Ishikawa (cell line): ENCODE results near the gene ACYP2.

ENCODE experiments used
- CEBPB ChIP-seq: IDR thresholded peaks from 2 replicates; pipeline ENCODE4 v1.6.1; 2012
- CREB1 ChIP-seq: IDR thresholded peaks from 2 replicates; pipeline ENCODE4 v1.6.1; 2012; ENCODE audit warnings: low read depth
- EGR1 ChIP-seq: IDR thresholded peaks from 2 replicates; pipeline ENCODE4 v1.6.1; 2012
- EP300 ChIP-seq: IDR thresholded peaks from 2 replicates; pipeline ENCODE4 v1.6.1; 2012; ENCODE audit warnings: borderline replicate concordance
- FOXM1 ChIP-seq: IDR thresholded peaks from 2 replicates; pipeline ENCODE4 v1.6.1; 2012; ENCODE audit warnings: low read depth, borderline replicate concordance
- NFIC ChIP-seq: IDR thresholded peaks from 2 replicates; pipeline ENCODE4 v1.6.1; 2012
- RAD21 ChIP-seq: IDR thresholded peaks from 2 replicates; pipeline ENCODE4 v1.6.1; 2012; ENCODE audit warnings: low read depth
- TAF1 ChIP-seq: IDR thresholded peaks from 2 replicates; pipeline ENCODE4 v1.6.1; 2012; ENCODE audit warnings: low read depth, mild to moderate bottlenecking
- TCF12 ChIP-seq: IDR thresholded peaks from 2 replicates; pipeline ENCODE4 v1.6.1; 2012; ENCODE audit warnings: low read depth
- TEAD4 ChIP-seq: IDR thresholded peaks from 2 replicates; pipeline ENCODE4 v1.6.1; 2012
- USF1 ChIP-seq: IDR thresholded peaks from 2 replicates; pipeline ENCODE4 v1.6.1; 2012
- YY1 ChIP-seq: IDR thresholded peaks from 2 replicates; pipeline ENCODE4 v1.6.1; 2012; ENCODE audit warnings: low read depth
- ZBTB7A ChIP-seq: IDR thresholded peaks from 2 replicates; pipeline ENCODE4 v1.6.1; 2012; ENCODE audit warnings: low read depth
- TF ChIP-seq, protein P1 (sequence below): IDR thresholded peaks from 2 replicates; pipeline ENCODE4 v1.6.1; 2012
- TF ChIP-seq, protein P2 (sequence below): IDR thresholded peaks from 2 replicates; pipeline ENCODE4 v1.6.1; 2012; ENCODE audit warnings: low read depth, mild to moderate bottlenecking

ACYP2 gene

DNA sequence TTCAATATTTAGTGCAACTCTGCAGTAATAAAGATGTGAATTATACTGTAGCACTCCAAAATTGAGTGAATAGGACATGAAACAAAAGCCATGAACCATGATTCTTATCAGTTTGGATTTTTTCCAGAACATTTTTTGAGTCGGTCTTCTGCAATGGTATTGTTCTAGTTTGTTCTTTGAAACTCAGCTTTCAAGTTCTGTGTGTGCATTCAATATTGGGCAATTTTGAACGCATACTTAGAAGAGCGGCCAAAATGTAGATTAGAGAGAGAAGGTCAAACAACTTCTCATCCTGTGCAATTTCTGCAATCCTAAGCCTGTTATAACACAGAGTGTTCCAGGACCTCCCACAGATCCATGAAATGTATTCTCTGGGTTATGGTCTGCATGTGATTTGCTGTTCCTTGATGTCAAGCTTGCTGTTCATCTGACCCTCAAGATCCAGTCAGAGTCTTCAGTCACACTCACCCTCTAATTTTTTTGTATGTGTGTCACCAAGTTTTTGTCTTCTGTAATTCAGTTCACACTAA, 92.3 kb downstream of the ACYP2 start:
- TF ChIP-seq RAD21: no peak
- TF ChIP-seq, protein P1, sequence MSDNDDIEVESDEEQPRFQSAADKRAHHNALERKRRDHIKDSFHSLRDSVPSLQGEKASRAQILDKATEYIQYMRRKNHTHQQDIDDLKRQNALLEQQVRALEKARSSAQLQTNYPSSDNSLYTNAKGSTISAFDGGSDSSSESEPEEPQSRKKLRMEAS: no peak
- no peak for TF ChIP-seq ZBTB7A
- TF ChIP-seq CEBPB: no peak
- no peak for TF ChIP-seq TCF12
- no peak for TF ChIP-seq TAF1
- no peak for TF ChIP-seq TEAD4
- no peak for TF ChIP-seq CREB1
- no peak for TF ChIP-seq EGR1
- no peak for TF ChIP-seq USF1
- TF ChIP-seq NFIC: no peak
- TF ChIP-seq EP300: no peak
- no peak for TF ChIP-seq YY1
- TF ChIP-seq, protein P2, sequence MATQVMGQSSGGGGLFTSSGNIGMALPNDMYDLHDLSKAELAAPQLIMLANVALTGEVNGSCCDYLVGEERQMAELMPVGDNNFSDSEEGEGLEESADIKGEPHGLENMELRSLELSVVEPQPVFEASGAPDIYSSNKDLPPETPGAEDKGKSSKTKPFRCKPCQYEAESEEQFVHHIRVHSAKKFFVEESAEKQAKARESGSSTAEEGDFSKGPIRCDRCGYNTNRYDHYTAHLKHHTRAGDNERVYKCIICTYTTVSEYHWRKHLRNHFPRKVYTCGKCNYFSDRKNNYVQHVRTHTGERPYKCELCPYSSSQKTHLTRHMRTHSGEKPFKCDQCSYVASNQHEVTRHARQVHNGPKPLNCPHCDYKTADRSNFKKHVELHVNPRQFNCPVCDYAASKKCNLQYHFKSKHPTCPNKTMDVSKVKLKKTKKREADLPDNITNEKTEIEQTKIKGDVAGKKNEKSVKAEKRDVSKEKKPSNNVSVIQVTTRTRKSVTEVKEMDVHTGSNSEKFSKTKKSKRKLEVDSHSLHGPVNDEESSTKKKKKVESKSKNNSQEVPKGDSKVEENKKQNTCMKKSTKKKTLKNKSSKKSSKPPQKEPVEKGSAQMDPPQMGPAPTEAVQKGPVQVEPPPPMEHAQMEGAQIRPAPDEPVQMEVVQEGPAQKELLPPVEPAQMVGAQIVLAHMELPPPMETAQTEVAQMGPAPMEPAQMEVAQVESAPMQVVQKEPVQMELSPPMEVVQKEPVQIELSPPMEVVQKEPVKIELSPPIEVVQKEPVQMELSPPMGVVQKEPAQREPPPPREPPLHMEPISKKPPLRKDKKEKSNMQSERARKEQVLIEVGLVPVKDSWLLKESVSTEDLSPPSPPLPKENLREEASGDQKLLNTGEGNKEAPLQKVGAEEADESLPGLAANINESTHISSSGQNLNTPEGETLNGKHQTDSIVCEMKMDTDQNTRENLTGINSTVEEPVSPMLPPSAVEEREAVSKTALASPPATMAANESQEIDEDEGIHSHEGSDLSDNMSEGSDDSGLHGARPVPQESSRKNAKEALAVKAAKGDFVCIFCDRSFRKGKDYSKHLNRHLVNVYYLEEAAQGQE: no peak
- TF ChIP-seq FOXM1: no peak

GRCh38 chr2:54208364-54209240, 93.2 kb downstream of the ACYP2 start:
- TF ChIP-seq NFIC: no peak
- TF ChIP-seq USF1: 0 out of 2 replicates have a peak, but pooled peaks have one; percentile 13

GRCh38 chr2:54209379-54209778, 94.0 kb downstream of the ACYP2 start:
- TF ChIP-seq TCF12 (no peak), FOXM1 (no peak), ZBTB7A (no peak), TEAD4 (no peak), RAD21 (no peak), USF1 (no peak), NFIC (no peak)
- TF ChIP-seq, protein P2: no peak
- TF ChIP-seq, protein P1: no peak

GRCh38 chr2:54212456-54212855, 97.0 kb downstream of the ACYP2 start:
- no peak for TF ChIP-seq CREB1

- TF ChIP-seq EP300 (no peak), FOXM1 (no peak), ZBTB7A (no peak), NFIC (no peak), TCF12 (no peak), EGR1 (no peak), USF1 (no peak), RAD21 (no peak), CEBPB (no peak), TAF1 (no peak), CREB1 (no peak)
- TF ChIP-seq, protein P2: no peak
- TF ChIP-seq, protein P1: no peak
Observed at GRCh38 chr2:54213082-54213481, 97.7 kb downstream of the ACYP2 start.
